GM19351 (cell line): ENCODE measurements around the gene USPL1.
"Not testable (repeated sequence)": the region's sequence is repeated elsewhere in the genome, so short reads cannot be mapped to it uniquely, and the experiment has no call there.

ENCODE experiments used
- ATAC-seq: cut with Tn5 transposase; IDR thresholded peaks from one replicate; pipeline ENCODE4 v1.9.1; 2021; ENCODE audit warnings: mild to moderate bottlenecking, moderate library complexity; ENCODE audit not compliant: unreplicated experiment

USPL1 gene

DNA sequence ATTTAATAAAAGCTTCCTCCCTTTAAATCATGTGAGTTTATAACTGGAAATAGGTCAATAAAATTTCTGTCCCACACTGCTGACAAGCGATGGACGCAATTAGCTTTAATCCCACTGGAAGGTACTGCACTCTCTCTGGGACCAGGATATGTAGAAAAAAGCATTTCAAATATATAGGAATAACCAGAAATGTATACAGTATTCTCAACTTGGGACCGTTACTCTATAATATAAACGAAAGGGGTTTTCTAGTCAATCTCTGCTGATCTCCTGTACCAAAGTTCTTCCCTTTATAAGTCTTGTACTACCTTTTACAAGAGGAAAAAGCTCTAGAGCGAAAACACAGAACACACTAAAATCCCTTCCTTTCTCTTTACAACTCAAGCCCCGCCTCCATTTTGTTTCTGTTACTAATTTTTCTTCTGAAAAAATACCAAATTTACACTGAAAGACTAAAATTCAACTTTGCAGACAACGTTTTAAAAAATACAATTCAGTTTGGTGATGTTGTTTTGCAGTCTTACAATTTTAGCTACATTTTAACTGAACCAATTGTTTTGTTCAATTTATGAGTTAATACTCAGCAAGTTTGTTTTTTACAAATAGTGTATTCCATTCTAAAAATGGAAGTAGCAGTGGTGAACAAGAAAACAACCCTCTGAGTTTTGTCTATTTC lies 1.7 kb upstream of the USPL1 start:
- no peak for ATAC-seq

DNA sequence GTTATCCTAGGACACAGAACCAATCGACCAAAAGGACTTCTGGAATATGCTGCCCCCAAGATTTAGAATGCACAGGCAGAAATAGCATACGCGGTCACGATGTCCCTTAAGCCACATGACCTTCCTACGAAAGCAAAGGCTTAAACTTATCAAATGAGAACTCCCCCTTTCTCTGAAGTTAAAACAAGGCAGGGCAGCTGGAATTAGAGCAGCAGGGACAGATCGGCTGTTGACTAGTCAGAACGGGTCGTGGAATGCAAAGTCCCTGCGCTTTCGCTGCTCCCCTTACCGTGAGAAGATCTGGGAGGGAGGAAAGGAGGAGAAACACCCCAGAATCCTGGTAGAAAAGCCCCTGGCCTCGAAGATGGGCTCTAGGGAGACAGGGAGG lies 799 bp upstream of the USPL1 start:
- peak; percentile 27 for ATAC-seq

- no peak for ATAC-seq
Observed at GRCh38 chr13:30618186-30618929, 638 bp downstream of the USPL1 start.

DNA sequence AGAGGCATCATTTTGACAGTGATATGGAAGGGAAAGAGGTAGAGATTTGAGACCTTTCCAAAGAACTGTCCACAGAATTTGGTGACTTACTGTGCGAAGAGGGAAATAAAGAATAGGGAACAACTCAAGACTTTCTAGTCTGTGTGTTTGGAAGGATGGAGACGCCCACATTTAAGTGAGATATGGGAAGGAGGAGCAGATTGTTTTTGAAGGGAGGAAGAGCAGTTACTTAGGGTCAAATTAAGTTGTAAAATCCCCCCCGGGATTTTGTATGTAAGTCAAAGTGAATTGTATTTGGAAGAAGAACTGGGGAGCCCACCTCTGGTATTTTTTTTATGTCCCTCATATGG lies 1.2 kb downstream of the USPL1 start:
- ATAC-seq: no peak

DNA sequence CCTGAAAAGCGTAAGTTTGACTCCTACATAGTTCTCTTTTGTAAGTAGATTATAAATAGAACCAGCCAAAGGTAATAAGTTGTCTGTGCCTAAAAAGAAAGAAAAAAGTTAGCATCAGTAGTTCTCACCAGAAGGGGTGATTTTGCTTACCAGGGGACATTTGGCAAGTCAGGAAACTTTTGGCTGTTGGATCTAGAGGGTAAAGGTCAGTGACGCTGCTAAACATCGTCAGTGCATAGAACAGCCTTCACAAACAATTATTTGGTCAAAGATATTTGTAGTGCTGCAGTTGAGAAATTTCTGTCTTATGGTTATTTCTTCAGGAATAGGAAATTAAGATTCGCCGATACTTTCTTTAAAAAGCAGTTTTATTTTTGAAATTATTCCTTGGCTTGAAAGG lies 2.0 kb downstream of the USPL1 start:
- ATAC-seq: no peak

DNA sequence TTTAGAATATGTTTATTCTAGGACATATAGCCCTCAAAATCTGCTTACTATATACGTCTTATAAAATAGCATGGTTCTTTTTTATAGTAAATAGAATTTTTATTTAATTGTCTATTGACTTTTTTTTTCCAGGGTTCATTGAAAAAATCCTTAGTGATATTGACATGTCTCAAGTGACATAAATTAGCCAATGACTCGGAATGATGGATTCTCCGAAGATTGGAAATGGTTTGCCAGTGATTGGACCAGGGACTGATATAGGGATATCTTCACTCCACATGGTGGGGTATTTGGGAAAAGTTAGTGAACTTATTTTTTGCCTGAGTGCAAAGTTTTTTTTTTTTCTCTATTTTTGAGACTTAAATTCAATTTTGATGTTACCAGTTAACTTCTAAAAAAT lies 3.2 kb downstream of the USPL1 start:
- no peak for ATAC-seq

DNA sequence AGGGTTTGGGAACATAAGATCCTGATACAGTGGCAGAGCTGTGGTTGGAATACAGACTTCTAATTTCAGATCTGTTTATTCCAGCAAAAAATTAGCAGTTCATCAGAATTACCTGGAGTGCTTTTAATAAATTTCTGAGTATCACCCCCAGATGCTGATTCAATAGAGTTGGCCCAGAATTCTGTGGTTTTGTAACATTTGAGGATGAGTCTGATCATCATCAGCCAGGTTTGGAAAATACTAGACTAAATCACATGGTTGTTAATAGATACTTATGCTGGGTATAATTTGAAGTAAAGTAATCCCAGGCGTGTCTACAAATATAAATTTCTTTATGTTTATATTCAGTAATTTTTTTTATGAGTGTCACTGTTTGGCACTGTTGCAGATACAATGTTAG lies 4.8 kb downstream of the USPL1 start:
- no peak for ATAC-seq

DNA sequence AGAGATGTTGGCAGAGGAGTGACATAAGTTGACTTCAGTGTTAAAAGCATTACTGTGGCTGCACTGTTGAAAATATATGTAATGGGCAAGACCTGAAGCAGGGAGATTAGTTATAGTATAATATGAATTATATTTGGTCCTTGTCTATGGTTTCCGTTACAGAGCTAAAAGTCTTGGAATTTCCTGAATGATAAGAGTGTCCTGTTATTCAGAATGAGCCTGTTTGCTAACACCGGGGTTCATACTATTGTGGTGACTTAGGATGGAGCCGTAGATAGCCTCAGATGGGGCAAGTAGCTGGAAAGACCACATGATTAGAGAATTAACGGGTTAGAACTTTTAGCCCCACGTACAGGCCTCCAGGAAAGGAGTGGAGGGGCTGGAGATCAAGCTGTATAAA lies 5.7 kb downstream of the USPL1 start:
- ATAC-seq: no peak

- ATAC-seq: no peak
Observed at GRCh38 chr13:30624630-30625029, 6.9 kb downstream of the USPL1 start.

GRCh38 chr13:30629527-30629926 lies 11.8 kb downstream of the USPL1 start:
- ATAC-seq: no peak

DNA sequence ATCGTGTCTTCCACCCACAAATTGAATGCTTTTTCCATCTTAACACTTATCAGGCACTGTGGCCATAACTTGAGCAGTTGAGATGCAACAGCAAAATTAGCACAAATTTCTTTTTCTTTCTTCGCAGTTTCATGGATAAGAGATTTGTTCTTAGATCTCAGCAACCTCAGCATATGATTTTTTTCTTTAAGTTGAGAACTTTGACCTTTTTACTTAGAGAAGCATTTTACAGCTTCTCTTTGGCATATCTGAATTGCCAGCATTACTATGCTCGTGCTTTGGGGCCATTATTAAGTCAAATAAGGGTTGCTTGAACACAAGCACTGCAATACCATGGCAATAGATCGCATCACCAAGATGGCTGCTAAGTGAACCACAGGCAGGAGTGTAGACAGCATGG lies 16.1 kb downstream of the USPL1 start:
- no peak for ATAC-seq

DNA sequence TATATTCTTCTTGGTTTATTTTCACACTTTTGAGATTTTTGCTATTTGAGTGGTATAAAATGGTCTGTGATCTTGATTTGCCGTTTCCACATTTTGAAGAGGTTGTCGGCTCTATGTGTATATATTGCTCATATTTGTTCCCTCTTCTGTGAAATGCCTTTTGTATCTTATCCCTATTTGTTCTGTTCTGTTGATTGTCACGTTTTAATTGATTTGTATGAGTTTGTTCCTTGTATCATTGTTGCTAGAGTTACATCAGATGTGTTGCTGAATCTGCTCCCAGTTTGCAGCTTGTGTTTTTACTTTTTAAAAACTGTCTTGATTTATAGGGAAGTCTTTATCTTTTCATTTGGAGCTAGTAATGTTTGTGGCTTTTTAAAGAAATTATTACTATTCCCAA lies 17.1 kb downstream of the USPL1 start:
- ATAC-seq: no peak

DNA sequence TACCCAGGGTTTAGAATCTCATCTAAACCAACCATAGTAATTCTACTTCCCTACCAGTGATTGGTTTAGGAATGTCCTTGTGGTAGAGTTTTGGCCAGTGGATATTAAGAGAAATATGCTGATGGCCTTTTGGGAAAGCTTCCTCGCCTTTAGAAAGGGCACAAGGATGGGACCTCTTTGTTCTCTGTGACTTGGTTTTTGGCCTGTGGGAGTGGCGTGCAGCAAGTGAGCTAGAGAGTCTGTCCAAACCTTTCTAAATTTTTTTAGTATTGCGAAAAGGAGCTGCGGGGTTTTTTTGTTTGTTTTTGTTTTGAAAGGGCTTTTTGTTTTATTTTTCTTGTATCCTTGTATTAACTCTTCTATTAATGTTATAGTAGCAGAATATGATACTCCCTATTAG lies 20.6 kb downstream of the USPL1 start:
- no peak for ATAC-seq

DNA sequence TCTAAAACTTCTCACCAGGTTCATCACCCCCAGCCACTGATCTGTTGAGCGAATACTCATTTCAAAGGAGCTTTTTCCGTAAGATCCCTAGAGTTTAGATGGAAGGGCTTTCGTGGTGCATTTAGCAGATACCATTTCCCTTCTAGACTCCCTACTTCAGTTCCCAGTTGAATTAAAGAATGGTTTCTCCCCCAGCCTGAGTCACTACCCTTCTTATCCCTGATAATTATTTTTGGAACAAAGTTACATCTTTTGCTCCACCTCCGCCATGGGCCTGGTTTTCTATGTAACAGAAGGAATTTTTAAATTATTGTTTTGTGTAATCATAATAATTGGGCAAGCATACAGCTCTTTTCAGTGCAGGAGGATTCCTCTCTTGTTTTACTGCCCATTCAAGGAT lies 22.0 kb downstream of the USPL1 start:
- no peak for ATAC-seq

DNA sequence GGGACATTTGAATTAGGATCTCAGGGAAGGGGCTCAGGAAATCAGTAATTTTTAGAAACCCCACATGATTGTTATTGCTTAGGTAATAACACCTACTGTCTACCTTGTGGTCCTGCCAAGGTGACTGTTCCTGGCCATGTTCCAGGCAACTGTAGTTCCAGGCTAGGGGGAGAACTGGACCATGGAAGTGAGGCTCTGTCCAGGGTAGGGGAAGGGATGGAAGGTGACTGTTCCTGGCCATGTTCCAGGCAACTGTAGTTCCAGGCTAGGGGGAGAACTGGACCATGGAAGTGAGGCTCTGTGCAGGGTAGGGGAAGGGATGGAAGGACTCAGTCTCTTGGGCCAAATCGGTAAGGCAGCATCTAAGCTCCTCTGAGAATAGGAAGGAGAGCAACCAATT lies 23.5 kb downstream of the USPL1 start:
- ATAC-seq: not testable (repeated sequence)

DNA sequence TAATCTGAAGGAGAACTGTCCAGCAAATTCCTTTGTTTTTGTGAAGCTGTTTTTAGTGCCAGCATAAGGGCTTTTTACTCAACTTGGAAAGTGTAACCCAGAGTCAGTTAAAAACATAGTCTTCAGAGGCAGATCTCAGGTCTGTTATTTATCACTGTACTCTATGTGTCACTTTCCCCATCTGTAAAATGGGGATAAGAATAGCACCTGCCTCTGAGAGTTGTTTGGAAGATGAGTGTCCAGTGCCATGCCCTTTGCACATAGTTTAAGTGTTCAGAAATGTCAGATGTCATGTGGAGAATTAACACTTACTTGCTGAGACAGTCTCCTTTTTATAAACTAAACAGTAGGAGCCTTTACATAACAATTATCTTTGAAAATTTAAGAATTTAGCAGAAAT lies 27.9 kb downstream of the USPL1 start:
- ATAC-seq: no peak

- no peak for ATAC-seq
Observed at GRCh38 chr13:30647420-30647819, 29.7 kb downstream of the USPL1 start.

DNA sequence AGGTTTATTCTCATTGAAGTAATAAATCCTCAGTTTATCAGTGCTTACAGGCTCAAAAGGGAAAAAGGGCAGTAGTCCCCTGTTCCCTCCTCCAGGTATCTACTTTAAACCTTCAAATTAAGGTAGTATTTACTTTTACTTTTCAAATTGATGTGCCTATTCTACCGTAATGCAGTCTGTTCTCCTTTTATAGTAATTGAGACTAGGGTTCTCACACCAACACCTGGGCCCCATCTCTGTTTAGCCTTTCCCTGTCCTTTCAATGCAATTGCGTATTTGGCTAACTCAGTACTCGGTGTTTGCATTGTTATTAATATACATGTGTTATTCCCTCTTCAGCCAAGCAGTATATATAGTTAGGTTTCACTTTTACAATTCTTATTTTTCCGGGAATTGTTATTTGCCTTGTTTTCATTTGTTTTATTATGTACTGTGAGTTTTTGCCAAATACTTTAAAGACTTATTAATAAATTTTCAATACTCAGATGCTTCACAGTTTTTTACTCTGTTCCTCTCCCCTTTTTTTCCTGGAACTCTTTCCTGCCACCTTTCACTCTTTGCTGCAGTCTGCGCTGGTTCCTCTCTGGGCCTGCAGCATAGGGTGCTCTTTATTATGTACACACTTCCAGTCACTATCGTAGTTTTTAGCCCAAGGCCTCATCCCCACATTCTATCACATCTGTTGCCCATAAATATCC lies 30.3 kb downstream of the USPL1 start:
- no peak for ATAC-seq

DNA sequence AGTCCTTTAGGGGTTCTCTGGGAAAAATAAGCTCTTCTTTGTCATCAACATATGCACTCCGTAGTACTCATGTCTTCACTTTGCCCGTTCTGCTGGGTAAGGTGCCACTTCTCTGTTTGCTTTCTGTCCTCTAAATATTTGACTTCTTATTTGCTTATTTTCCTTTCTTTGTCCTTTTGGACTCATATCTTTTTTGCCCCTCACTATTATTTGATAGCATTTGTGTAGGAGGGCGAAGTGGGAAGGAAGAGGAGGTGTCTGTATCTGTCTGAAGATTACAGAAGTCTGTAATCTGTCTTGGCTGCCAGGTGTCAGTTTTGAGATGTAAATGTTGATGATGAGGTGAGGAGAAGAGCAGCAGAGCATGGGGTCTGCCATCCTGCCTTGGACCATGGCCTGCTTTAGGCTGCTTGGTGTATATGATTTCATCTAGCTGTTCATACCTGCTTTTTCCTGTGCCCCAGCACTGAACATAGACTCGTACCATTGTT lies 30.8 kb downstream of the USPL1 start:
- no peak for ATAC-seq

GRCh38 chr13:30651648-30652047 lies 33.9 kb downstream of the USPL1 start:
- not testable (repeated sequence) for ATAC-seq

- ATAC-seq: no peak
Observed at GRCh38 chr13:30652746-30653386, 35.1 kb downstream of the USPL1 start.

GRCh38 chr13:30654430-30654829 lies 36.7 kb downstream of the USPL1 start:
- ATAC-seq: no peak
